GM21526 (cell line): Measurements from ENCODE around the gene SPP1.
"Not testable (repeated sequence)": the region's sequence is repeated elsewhere in the genome, so short reads cannot be mapped to it uniquely, and the experiment has no call there.

ENCODE experiments used
- ATAC-seq: cut with Tn5 transposase; IDR thresholded peaks from one replicate; pipeline ENCODE4 v1.9.1; 2021; ENCODE audit warnings: moderate library complexity; ENCODE audit not compliant: unreplicated experiment, low FRiP score

The SPP1 gene

DNA sequence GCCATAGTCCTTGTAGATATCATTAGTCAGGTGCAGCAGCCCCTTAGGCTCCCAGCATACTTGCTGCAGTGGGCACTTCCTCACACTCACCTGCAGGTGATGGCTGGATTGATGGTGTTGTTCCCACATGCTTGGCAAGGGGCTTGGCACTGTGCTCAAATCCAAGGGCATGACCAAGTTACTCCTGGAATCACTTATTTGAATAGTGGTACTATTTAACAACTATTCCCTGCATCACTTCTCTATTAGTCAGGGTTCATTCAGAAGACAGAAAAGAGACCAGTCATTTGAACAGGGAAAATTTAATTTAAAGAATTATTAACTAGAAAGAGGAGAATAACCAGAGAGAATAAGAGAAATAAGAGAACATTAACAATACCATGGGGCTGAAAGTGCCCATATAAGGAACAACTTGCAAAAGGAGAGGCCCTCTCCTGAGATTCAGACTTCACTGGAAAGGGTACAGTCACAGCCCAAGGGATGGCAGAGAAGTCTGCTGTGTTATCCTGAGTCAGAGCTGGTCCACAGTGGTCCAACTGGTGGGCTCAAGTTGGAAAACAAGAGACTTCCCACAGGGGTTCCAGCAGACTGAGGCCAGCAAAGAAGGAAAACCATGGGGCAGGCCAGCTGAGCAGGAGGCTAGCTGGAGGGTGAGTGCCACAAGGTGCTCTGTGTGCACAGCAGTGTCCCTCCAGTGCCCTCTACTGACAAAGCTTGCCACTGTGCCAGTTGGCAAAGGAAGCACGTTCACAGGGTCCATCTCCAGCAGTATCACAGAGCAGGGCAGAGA, 9.8 kb downstream of the SPP1 start:
- no peak for ATAC-seq

DNA sequence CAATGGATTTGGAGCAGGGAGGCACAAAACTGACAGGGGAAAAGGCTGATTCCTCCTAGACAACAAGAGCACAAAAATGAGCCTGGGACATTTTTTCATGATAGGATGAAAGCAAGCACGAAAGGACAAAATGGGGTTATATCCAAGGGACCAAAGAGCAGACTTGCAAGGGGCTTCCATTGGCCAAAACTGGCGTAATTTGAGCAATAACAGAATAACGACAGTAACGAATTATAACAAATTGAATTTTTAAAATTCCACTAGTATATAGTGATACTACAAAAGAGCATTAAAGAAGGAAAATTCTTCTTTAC, 10.3 kb downstream of the SPP1 start:
- no peak for ATAC-seq

DNA sequence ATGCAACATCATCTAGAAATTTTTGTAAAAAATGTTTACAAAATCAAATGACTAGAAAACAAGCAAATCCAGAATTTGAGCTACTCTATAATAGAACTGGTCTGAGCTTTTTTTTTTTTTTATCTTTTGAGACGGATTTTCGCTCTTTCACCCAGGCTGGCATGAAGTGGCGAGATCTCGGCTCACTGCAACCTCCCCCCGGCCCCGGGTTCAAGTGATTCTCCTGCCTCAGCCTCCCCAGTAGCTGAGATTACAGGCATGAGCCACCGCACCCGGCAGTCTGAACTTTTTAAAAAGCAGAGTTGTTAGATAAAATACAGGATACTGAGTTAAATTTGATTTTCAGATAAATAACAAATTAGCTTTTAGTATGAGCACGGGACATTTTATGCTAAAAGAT, 11.0 kb downstream of the SPP1 start:
- no peak for ATAC-seq

DNA sequence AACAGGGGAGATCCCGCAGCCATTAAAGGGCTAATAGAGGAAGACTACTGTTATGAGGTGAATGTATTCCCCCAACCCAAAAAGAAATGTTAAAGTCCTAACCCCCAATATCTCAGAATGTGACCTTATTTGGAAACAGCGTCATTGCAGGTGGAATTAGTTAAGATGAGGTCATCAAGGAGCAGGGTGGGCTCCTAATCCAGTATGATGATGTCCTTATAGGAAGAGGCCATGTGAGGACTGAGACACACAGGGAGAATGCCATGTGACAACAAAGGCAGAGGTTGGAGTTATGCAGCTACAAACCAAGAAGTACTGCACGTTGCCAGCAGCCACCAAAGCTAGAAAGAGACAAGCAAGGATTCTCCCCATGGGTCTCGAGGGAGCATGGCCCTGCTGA, 14.3 kb downstream of the SPP1 start:
- no peak for ATAC-seq

DNA sequence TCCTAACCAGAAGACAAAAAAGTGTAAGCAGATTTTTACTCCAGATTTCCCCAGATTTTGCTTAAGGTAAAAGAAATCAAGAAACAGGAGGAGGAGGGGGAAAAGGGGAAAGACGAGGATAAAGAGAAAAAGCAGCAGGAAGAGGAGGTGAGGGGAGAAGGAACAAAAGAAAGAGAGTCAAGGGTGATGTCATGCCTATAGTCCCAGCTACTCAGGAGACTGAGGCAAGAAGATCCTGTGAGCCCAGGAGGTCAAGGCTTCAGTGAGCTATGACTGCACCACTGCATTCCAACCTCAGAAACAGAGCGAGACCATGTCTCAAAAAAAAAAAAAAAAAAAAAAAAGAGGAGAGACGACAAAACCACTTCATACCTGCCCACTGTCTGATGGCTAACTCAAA, 19.9 kb downstream of the SPP1 start:
- no peak for ATAC-seq

DNA sequence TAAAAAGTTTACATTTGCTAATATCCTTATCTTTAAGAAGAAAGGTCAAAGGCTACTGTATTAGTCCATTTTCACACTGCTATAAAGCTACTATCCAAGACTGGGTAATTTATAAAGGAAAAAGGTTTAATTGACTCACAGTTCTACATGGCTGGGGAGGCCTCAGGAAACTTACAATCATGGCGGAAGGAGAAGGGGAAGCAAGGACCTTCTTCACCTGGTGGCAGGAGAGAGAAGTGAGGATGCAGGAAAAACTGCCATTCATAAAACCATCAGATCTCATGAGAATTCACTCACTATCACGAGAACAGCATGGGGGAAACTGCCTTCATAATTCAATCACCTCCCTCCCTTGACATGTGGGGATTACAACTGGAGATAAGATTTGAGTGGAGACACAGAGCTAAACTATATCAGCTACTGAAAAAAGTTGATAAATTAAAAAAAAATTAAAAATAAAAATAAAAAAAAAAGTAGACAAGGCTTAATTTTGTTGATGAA, 23.7 kb downstream of the SPP1 start:
- not testable (repeated sequence) for ATAC-seq

DNA sequence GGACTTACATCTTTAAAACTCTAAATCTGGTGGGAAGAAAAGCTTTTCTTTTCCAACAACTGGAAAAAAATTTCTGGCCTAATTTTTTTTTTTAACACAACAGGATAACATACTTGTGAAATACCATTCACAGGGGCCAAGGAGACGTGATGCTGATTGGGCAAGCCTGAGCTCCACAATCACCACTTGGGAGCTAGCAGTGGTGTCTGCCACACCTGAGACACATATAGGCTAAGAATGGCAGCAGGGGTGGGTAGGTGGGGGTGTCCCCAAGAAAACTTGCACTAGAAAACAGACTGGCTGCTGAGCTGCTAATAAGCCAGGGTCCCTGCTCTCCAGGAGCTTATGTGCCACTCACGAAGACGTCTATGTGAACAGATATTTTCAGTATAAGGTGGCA, 26.4 kb downstream of the SPP1 start:
- no peak for ATAC-seq

DNA sequence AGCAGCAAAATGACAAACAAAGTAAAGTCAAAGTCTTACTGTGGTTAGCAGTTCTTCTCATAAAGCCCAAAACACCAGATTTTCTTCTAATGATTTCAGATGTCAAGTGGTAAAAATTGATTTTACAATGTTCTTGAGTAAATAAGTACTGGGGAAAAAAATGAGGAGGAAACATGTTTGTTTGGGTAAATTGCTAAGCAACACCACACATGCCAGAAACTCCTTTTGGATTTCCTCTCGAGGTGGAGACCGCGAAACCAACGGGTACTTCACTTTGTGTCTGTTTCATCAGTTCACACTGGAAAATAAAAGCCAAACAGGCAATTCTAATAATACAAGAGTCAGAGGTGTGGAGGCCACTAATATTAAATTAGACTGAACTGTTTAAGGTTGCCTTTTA, 27.3 kb downstream of the SPP1 start:
- no peak for ATAC-seq

DNA sequence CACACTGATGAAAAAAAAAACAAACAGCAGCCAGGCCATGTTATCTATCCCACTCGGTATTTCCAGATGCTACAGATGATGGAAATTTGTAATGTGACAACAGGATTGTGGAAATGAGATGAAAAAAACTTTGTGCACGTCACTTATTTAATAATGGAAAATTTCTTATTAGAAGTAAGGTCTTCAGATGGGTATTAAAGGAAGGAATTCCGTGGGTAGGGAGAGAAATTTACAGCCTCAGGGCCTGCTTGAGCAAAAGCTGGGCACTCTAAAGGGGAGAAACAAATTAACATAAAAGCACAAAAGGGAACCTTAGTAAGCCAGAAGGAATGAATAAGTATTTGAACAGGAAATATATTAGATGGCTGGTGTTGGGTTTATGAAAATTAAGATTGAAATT, 27.7 kb downstream of the SPP1 start:
- ATAC-seq: no peak

DNA sequence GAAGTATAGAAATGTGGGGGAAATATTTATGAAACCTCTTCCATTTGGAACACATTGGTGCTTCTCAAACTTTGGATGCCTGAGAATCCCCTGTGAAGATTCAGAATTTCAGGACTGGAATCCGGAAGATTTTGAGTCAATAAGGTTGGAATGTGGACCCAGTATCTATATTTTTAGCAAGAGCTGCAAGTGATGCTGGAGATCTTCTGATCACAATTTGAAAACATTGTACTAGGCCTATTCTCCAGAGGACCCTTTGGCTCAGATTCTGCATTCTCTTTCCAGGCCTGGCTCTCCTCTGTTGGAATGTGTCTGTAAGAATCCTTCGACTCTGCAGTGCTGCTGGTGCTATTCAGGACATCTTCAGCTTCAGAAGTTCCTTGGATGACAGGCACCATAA, 29.6 kb downstream of the SPP1 start:
- no peak for ATAC-seq

DNA sequence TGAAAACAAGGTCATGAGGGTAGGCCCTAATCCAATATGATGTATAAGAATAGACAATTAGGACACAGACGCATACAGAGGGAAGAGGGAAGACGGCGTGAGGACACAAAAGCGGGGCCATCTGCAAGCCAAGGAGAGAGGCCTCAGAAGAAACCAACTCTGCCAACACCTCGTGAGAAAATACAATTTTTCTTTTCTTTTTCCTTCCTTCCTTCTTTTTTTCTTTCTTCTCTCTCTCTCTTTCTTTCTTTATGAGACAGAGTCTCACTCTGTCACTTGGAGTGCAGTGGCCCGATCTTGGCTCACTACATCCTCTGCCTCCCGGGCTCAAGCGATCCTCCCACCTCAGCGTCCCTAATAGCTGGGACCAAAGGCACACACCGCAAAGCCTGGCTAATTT, 30.4 kb downstream of the SPP1 start:
- no peak for ATAC-seq

DNA sequence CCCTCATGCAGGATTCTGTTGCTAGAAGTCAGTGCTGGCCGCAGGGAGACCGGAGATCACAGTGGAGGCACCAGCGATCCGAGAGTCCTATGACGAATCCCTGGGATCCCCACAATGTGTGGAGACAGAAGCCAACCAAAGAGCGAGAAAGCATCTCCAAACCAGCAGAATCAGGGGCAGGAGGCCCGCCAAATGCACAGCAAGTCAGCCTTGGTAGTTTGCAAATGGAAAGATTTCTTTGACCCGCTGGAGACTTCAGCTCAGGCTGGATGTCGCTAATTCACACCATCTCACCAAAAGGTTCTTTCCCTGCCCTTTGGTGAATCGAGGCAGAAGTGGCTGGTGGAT, 31.4 kb downstream of the SPP1 start:
- no peak for ATAC-seq

DNA sequence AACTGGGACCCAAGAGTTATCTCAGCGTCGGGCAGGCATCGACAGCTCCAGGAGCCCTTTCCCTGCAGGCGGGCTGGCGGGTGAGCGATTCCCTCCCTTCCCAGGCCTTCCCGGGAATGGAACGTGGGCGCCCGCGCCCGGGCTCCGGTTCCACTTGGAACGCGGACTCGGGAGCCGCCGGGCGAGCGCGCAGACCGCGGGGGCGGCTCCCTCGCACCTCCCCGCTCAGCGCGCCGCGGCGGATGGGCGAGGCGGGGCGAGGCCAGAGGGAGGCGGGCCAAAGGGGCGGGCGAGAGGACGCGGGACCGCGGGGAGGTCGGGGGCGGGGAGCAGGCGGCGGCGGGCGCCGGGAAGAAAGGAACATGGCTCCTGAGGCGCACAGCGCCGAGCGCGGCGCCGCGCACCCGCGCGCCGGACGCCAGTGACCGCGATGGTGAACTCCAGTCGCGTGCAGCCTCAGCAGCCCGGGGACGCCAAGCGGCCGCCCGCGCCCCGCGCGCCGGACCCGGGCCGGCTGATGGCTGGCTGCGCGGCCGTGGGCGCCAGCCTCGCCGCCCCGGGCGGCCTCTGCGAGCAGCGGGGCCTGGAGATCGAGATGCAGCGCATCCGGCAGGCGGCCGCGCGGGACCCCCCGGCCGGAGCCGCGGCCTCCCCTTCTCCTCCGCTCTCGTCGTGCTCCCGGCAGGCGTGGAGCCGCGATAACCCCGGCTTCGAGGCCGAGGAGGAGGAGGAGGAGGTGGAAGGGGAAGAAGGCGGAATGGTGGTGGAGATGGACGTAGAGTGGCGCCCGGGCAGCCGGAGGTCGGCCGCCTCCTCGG, 32.0 kb downstream of the SPP1 start, which contains the start of gene PKD2:
Gene PKD2, plus strand, starts transcription at position 332 of the 818 bp plus-strand sequence. Its CDS starts 99 bp downstream, at position 431.
- peak; percentile 89 for ATAC-seq

DNA sequence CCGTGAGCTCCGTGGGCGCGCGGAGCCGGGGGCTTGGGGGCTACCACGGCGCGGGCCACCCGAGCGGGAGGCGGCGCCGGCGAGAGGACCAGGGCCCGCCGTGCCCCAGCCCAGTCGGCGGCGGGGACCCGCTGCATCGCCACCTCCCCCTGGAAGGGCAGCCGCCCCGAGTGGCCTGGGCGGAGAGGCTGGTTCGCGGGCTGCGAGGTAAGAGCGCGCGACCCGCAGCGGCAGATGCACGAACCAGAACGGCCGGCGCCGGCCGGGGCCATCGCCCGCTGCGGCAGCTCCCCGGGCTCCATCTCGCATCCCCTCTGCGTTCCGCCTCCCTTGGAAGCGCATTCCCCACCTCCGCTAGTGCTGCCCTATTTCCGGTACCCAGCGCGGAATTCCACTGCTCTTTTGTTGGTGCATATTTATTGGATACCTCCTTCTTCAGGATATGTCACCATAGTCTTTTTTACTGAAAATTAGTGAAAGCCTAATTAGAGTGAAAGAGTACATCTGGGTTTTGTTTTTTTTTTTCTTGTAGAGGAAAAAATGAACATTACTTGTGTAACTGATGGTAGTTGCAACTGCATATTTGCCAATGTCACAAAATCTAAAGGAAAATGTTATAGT, 32.7 kb downstream of the SPP1 start:
- peak; percentile 35 for ATAC-seq

DNA sequence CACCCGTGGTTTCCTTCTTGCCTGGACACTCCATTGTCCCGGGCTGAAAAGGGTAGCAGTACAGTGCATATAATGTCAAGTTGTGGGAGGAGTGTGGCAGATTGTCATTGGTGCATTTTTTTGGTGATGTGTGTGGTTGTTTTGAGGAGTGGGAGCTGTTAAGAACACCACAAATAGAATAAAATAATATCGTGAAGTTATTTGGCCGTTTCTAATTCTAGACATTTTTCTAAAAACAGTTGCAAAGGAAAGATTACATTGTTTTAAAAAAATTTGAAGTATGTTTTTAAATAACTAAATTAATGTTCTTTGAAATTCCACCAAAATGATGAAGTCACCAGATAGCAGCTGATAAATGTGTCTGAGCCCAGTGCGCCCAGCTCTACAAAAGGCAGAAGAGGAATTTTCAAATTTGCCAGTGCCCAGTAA, 33.2 kb downstream of the SPP1 start:
- ATAC-seq: no peak

DNA sequence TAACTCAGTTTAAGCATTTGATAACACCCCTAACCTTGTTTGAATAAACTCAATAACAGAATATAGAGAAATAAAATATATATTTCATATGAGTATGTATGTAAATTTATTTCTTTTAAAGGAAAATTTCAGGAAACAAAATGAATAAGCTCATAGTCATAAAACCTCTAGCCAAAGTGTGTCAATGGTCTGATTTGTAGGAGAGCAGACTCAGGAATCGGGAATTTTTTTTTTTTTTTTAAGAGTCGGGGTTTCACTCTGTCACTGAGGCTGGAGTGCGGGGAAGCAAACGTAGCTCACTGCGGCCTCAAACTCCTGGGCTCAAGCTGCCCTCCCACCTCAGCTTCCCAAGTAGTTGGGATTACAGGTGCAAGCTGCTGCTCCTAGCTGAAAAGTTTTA, 34.4 kb downstream of the SPP1 start:
- ATAC-seq: no peak

DNA sequence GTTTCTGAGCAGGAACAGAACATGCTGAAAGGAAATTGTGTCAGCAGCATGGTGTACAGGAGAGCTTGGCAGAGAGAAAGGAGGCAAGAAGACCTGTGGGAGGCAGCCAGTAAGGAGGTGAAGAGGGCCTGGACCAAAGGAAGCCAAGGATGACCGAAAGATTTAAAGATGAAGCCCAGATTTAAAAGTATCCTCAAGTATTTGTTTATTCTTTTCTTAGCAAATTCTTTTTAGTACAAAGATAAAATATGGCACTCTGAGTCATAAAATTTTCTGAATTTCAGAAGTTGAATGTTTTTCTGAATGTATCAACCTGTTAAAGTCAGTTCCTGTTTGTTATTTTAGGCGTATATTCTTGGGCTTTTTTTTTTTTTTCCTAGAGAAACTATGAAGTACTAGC, 35.5 kb downstream of the SPP1 start:
- ATAC-seq: no peak

DNA sequence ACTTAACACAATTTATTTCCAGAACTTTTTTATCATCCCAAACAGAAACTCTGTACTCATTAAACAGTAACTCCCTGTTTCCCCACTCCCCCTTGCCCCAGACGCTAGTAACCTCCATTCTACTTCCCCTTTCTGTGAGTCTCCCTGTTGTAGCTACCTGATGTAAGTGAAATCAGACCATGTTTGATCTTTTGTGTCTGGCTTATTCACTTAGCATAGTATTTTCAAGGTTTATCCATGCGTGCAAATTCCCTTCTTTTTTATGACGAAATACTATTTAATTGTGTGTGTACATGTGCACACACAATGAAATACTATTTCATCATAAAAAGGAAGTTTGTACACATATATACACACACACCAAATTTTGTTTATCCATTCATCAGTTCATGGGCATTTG, 37.1 kb downstream of the SPP1 start:
- peak; percentile 57 for ATAC-seq

DNA sequence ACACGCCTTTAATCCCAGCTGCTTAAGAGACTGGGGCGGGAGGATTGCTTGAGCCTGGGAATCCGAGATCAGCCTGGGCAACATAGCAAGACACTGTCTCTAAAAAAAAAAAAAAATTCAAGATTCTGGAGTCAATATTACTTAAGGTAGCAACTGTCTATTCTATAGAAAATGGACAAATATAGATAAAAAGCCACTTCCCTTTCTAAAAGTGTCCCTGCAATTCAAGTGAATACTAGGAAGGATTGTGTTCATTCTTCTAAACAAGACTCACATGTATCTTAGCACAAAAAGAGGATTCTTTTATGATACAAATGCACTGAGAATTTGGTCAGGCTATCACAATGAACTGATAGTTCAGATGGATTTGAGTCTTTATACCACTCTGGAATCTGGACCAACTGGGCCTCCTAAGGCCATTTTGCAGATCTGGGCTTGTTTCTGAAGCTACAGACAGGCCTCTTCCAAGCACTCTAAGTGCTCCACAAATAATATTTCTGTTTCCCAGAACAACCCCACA, 38.9 kb downstream of the SPP1 start:
- no peak for ATAC-seq

DNA sequence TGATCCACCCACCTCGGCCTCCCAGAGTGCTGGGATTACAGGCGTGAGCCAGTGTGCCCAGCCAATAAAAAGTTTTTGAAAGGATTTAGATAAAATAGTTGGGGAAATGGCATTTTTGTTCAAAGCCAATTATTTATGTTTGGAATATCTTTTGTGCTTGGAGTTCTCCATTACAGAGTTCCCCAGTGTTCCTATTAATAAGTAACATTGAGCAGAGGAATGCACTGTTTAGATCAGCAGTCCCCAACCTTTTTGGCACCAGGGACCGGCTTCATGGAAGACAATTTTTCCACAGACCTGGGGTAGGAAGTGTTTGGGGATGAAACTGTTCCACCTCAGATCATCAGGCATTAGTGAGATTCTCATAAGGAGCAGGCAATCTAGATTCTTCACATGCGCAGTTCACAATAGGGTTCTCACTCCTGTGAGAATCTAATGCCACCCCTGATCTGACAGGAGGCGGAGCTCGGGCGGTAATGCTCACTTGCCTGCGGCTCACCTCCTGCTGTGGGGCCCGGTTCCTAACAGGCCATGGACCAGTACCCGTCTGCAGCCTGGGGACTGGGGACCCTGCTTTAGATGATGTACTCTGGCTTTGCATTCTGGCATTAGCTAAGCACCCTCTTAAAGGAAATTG, 40.3 kb downstream of the SPP1 start:
- no peak for ATAC-seq
